ENCODE data around the gene MTMR3.

Gene MTMR3

GRCh38 chr22:29870574-29870973 is 12.4 kb upstream of the MTMR3 start:
- DNase-seq (ENCODE audit: low read depth): no peak

- no peak for DNase-seq (ENCODE audit: low read depth)
Observed at GRCh38 chr22:29871684-29872083, 11.3 kb upstream of the MTMR3 start.

GRCh38 chr22:29872144-29872893 is 10.7 kb upstream of the MTMR3 start:
- DNase-seq (ENCODE audit: low read depth): no peak

GRCh38 chr22:29872989-29873388 is 10.0 kb upstream of the MTMR3 start:
- DNase-seq (ENCODE audit: low read depth): no peak

GRCh38 chr22:29873943-29874342 is 9.0 kb upstream of the MTMR3 start:
- no peak for DNase-seq (ENCODE audit: low read depth)

GRCh38 chr22:29877620-29878019 is 5.4 kb upstream of the MTMR3 start:
- DNase-seq (ENCODE audit: low read depth): no peak

- no peak for DNase-seq (ENCODE audit: low read depth)
Observed at GRCh38 chr22:29879753-29880152, 3.2 kb upstream of the MTMR3 start.

GRCh38 chr22:29882716-29883044 is 294 bp upstream of the MTMR3 start:
- DNase-seq (ENCODE audit: low read depth): no peak

GRCh38 chr22:29883775-29884097 is 762 bp downstream of the MTMR3 start:
- DNase-seq (ENCODE audit: low read depth): no peak

GRCh38 chr22:29885610-29886009 is 2.6 kb downstream of the MTMR3 start:
- no peak for DNase-seq (ENCODE audit: low read depth)

- DNase-seq (ENCODE audit: low read depth): no peak
Observed at GRCh38 chr22:29886596-29886995, 3.6 kb downstream of the MTMR3 start.

GRCh38 chr22:29887358-29887757 is 4.4 kb downstream of the MTMR3 start:
- DNase-seq (ENCODE audit: low read depth): no peak

GRCh38 chr22:29890760-29891159 is 7.8 kb downstream of the MTMR3 start:
- no peak for DNase-seq (ENCODE audit: low read depth)

- no peak for DNase-seq (ENCODE audit: low read depth)
Observed at GRCh38 chr22:29892315-29893156, 9.6 kb downstream of the MTMR3 start.

GRCh38 chr22:29901354-29901753 is 18.4 kb downstream of the MTMR3 start:
- DNase-seq (ENCODE audit: low read depth): no peak

- no peak for DNase-seq (ENCODE audit: low read depth)
Observed at GRCh38 chr22:29903371-29903770, 20.4 kb downstream of the MTMR3 start.

GRCh38 chr22:29904020-29904419 is 21.0 kb downstream of the MTMR3 start:
- no peak for DNase-seq (ENCODE audit: low read depth)

GRCh38 chr22:29907753-29908515 is 25.0 kb downstream of the MTMR3 start:
- no peak for DNase-seq (ENCODE audit: low read depth)

- no peak for DNase-seq (ENCODE audit: low read depth)
Observed at GRCh38 chr22:29912141-29912540, 29.2 kb downstream of the MTMR3 start.

GRCh38 chr22:29912605-29913398 is 29.8 kb downstream of the MTMR3 start:
- DNase-seq (ENCODE audit: low read depth): no peak

GRCh38 chr22:29914165-29914564 is 31.2 kb downstream of the MTMR3 start:
- no peak for DNase-seq (ENCODE audit: low read depth)

GRCh38 chr22:29914991-29915533 is 32.1 kb downstream of the MTMR3 start:
- no peak for DNase-seq (ENCODE audit: low read depth)

All from stimulated activated CD8-positive, alpha-beta memory T cell treated with anti-CD3 and anti-CD28 coated beads, Interleukin-15, amount 100 ng/mL, for 1 hour (primary cell).